ENCODE data around the gene CKAP2.
"Not testable (repeated sequence)": the region's sequence is repeated elsewhere in the genome, so short reads cannot be mapped to it uniquely, and the experiment has no call there.

CKAP2 gene

GRCh38 chr13:52451135-52451804, 4.0 kb upstream of the CKAP2 start:
- FAIRE-seq, result no peak

DNA sequence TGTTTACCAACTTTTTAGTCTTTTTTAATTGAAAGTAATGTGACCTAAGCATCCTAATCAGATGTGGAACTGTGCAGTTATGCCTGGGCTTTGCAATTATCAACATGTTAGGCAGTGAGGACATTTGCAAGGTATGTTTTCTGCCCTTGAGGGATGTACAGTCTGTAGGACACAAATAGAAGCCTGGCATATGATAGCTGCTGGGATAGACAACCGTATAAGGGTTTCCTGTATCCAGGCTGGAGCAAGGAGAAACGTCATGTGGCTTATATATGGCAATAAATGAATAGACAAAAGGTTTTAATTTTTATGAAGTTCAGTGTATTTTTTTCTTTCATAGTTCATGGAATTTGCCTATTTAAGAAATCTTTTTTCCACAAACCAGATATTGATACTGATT, 2.8 kb upstream of the CKAP2 start:
- no peak for FAIRE-seq

- FAIRE-seq, result no peak
These were observed 839 bp upstream of the CKAP2 start for GRCh38 chr13:52454459-52454819.

GRCh38 chr13:52455677-52456041, 381 bp downstream of the CKAP2 start:
- FAIRE-seq, result no peak

- FAIRE-seq, result no peak
These were observed 4.4 kb downstream of the CKAP2 start for GRCh38 chr13:52459668-52460067.

DNA sequence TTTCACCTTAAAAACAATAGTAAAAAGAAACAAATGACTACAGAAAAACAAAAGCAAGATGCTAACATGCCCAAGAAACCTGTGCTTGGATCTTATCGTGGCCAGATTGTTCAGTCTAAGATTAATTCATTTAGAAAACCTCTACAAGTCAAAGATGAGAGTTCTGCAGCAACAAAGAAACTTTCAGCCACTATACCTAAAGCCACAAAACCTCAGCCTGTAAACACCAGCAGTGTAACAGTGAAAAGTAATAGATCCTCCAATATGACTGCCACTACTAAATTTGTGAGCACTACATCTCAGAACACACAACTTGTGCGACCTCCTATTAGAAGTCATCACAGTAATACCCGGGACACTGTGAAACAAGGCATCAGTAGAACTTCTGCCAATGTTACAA, 6.0 kb downstream of the CKAP2 start:
- FAIRE-seq, result no peak

GRCh38 chr13:52463526-52463925, 8.2 kb downstream of the CKAP2 start:
- no peak for FAIRE-seq

DNA sequence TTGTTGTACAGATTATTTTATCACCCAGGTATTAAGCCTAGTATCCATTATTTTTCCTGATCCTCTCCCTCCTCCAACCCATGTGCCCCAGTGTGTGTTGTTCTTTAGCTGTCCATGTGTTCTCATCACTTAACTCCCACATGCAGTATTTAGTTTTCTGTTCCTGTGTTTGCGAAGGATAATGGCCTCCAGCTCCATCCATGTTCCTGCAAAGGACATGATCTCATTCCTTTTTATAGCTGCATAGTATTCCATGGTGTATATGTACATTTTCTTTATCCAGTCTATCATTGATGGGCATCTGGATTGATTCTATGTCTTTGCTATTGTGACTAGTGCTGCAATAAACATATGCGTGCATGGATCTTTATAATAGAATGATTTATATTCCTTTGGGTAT, 13.2 kb downstream of the CKAP2 start:
- FAIRE-seq, result not testable (repeated sequence)

DNA sequence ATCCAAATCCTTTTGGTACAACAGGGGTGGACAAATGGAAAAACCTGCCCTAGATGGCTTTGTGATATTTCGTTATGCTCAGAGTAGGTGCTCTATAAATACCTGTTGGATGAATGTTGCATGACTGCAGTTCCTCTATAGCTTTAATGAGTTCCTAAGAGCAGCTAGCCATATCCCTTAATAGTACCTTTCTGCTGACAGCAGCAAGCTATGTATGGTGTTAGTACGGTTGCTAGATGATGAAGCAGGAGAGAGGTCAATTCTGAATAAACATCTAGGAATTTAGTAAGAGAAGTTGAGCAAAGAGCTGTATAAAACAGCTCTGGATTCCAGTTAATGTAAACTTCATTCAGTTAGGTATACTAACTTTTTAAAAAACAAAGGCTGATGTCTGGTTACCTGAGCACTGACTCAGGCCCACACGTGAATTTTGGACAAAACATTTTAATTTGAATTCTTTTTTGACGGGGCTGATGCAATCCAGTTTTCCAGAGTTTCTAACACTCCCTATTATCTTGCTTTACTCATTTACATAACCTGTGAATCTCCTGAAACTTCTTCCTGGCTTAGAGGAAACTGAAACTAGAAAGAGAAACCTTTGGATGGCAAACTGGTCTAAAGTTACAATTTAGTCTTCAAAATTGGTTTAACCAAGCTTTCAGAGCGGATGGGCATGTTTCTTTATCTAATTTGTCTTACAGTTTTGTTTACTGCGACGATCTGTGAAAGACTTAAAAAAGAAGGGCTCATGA, 25.6 kb downstream of the CKAP2 start:
- FAIRE-seq, result not testable (repeated sequence)

- FAIRE-seq, result not testable (repeated sequence)
These were observed 31.8 kb downstream of the CKAP2 start for GRCh38 chr13:52487078-52487477.

- FAIRE-seq, result not testable (repeated sequence)
These were observed 33.5 kb downstream of the CKAP2 start for GRCh38 chr13:52488763-52489162.

DNA sequence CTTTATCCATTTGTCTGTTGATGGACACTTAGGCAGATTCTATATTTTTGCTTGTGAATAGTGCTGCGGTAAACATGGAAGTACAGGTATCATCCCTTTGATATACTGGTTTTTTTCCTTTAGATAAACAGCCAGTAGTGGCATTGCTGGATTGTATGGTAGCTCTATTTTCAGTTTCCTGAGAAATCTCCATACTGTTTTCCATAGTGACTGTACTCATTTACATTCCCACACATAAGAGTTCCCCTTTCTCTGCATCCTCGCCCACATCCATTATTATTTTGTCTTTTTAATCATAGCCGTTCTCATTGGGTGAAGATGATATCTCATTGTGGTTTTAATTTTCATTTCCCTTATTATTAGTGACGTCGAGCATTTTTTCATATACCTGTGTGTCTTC, 35.7 kb downstream of the CKAP2 start:
- not testable (repeated sequence) for FAIRE-seq

- FAIRE-seq, result not testable (repeated sequence)
These were observed 39.0 kb downstream of the CKAP2 start for GRCh38 chr13:52494241-52494640.

DNA sequence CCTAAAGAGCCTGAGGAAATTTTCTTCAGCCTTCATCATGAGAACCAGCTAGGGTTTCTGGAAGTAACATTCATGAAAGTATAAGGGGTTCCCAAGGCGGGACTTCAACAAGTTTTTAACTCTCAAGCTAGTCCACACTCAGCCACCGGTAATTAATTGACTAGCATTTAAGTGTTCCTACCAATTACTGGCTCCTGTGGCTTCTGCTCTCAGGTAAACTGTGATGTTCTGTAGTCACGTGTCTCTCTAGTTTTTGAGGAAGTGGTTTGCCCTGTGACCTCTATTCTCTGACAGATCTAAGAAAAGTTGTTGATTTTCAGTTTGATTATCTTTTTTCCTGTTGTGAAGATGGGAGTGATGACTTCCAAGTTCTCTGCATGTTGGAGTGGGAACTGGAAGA, 42.7 kb downstream of the CKAP2 start:
- not testable (repeated sequence) for FAIRE-seq

- FAIRE-seq, result not testable (repeated sequence)
These were observed 47.0 kb downstream of the CKAP2 start for GRCh38 chr13:52502277-52502676.

DNA sequence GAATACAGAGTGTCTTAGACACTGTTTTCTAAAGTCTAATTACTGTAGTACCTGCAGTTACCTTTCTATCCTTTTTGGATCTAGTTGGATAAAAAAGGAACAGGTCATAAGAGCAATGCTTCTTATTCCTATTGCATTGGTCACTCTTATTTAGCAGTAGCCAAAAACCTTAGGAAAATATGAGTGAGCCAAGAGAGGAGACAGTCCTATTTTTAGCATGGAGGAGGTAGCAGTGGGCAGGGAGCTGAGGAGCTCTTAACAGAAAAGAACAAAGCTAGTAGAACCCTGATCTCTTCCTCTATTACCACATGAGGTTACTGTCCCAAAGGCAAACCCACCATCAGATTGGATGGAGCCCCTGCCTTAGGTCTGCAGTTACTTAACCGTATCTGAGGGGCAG, 50.6 kb downstream of the CKAP2 start:
- FAIRE-seq, result not testable (repeated sequence)

DNA sequence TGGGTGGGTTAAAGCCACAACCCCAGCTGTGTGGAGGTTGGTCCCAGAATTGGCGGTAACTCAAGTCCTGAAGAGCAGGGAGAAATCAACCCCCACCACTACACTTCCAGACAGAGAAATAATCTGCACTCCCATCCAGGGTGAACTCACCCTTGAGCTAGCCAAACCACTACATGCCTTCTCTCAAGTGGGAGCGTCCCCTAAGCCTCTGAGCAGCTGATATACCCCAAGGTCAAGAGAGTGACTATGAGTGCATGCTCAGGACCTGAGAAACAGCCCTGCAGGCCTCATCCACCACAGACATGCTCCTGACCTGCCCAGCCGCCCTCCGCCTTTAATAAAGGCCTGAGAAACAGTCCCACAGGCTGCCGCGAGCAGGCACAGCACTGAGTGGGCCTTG, 54.3 kb downstream of the CKAP2 start:
- not testable (repeated sequence) for FAIRE-seq

- not testable (repeated sequence) for FAIRE-seq
These were observed 55.0 kb downstream of the CKAP2 start for GRCh38 chr13:52510221-52510797.

DNA sequence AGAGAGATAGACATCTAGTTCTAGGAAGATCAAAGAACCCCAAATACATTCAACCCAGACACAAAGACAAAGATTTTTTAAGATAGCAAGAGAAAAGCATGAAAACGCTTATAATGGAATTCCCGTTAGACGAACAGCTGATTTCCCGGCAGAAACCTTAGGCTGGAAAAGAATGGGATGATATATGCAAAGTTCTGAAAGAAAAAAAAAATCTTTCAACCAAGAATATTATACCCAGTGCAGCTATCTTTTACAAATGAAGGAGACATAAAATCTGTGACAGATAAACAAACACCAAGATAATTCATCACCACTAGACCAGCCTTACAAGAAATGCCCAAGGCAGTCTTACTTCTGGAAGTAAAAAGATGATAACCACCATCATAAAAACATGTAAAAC, 56.3 kb downstream of the CKAP2 start:
- FAIRE-seq, result not testable (repeated sequence)

- FAIRE-seq, result not testable (repeated sequence)
These were observed 58.8 kb downstream of the CKAP2 start for GRCh38 chr13:52513957-52514596.

DNA sequence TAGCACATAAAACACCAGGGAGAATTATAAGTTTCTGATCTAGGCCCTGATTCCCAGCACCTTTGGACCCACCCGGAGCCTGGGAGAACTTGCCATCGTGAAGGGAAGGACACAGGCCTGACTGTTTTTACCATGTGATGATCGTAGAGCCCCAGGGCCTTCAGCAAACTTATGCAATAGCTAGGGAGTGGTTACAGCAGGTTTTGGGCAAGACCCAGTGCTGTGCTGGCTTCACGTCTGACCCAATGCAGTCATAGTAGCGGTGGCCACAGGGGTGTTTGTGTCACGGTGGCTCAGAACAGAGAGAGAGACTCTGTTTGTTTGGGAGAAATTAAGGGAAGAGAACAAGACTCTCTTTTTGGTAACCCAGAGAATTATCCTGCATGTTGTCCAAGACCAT, 68.0 kb downstream of the CKAP2 start:
- not testable (repeated sequence) for FAIRE-seq

Data from islet of Langerhans (tissue), 1 donor.